K562 (cell line): ENCODE data around the gene GTF3C1. TPM values are rescaled to one million over a fixed set of nuclear protein-coding genes. Genes with fewer than 3 reads are reported as not detected.

Experiments used
- ATAC-seq: fragments of 200-7000 bp; cut with Tn5 transposase; 3 replicates; pipeline ENCODE4 v1.9.1; 2020; ENCODE audit warnings: moderate library complexity
- BruUV-seq: library from RNA; stranded (reverse); fragments of 400-500 nt; replicated peaks from 2 replicates; lab custom pipeline; 2021; lab: Mats Ljungman, UMichigan
- CTCF ChIA-PET: fragments of 300-600 bp; formaldehyde crosslinking; extraction: SDS; loops from one replicate; lab custom pipeline; 2021; ENCODE audit warnings: low intra/inter-chr PET ratio; lab: Yijun Ruan, JAX
- POLR2A ChIA-PET: fragments of 300-600, 350-650 bp; sonication (Branson Sonifier 250); formaldehyde crosslinking; extraction: SDS; loops from one replicate; lab custom pipeline; 2021; ENCODE audit warnings: antibody characterized with exemption, inconsistent platforms; lab: Yijun Ruan, JAX
- DNase-seq, 4 experiments: peaks; one replicate each; pipeline versions ENCODE4 v3.0.0 to v3.0.0-alpha.2; 2011 to 2018; ENCODE audit warnings: low spot score in 3 of 4, mixed read lengths in 3 of 4; ENCODE audit errors: extremely low read depth in 1 of 4
- FAIRE-seq: peaks from 2 replicates; lab custom pipeline; 2011; peaks lifted over from hg19 to GRCh38; lab: Jason Lieb, UNC
- H2AFZ ChIP-seq: 2 replicates; pipeline ENCODE4 v1.6.0; 2011; ENCODE audit warnings: low read depth, low read length, control low read depth, inconsistent platforms
- H3K27ac ChIP-seq: fragments of 200-600 bp; 3 replicates; pipeline ENCODE4 v1.8.0; 2011; ENCODE audit warnings: low read depth, mild to moderate bottlenecking, control low read depth, inconsistent platforms, low read length, moderate library complexity, mixed read lengths; ENCODE audit errors: extremely low read depth
- H3K27me3 ChIP-seq, 2 experiments: fragments of 300-600 bp in 1 of 2; 2 replicates in 1 of 2; 3 replicates in 1 of 2; pipeline versions ENCODE4 v1.6.0 to v1.8.0; 2011; ENCODE audit warnings: inconsistent platforms in 2 of 2, low read length in 2 of 2, mild to moderate bottlenecking in 1 of 2, mixed read lengths in 1 of 2, moderate library complexity in 1 of 2; ENCODE audit not compliant: control insufficient read depth in 2 of 2, insufficient read depth in 2 of 2
- H3K36me3 ChIP-seq: fragments of 300-600 bp; 3 replicates; pipeline ENCODE4 v1.8.0; 2011; ENCODE audit warnings: mild to moderate bottlenecking, low read length, inconsistent platforms; ENCODE audit not compliant: control insufficient read depth, insufficient read depth
- H3K4me1 ChIP-seq, 2 experiments: fragments of 200-600 bp in 1 of 2; replicated peaks in 1 of 2; 2 replicates in 1 of 2; 3 replicates in 1 of 2; pipeline versions ENCODE4 v1.5.1 to v1.8.0; 2011; ENCODE audit warnings: inconsistent platforms in 2 of 2, low read length in 2 of 2, mild to moderate bottlenecking in 1 of 2, mixed read lengths in 1 of 2, moderate library complexity in 1 of 2; ENCODE audit not compliant: control insufficient read depth in 2 of 2, insufficient read depth in 2 of 2
- H3K4me2 ChIP-seq: 2 replicates; pipeline ENCODE4 v1.6.1; 2011; ENCODE audit warnings: low read length, control low read depth, inconsistent platforms, mixed read lengths; ENCODE audit not compliant: insufficient read depth
- H3K4me3 ChIP-seq: fragments of 200-600 bp; sonication (generic), shearing (Covaris generic); 2 replicates; pipeline ENCODE4 v1.5.1; 2016; ENCODE audit warnings: control low read depth, inconsistent platforms
- H3K79me2 ChIP-seq: fragments of 200-600 bp; 3 replicates; pipeline ENCODE4 v1.8.0; 2011; ENCODE audit warnings: low read length, inconsistent platforms; ENCODE audit not compliant: control insufficient read depth, insufficient read depth
- H3K9ac ChIP-seq, 2 experiments: 2 replicates each; pipeline versions ENCODE4 v1.6.0 to v1.6.1; 2011; ENCODE audit warnings: low read depth in 2 of 2, low read length in 2 of 2, control low read depth in 1 of 2, inconsistent platforms in 1 of 2, mild to moderate bottlenecking in 1 of 2, mixed read lengths in 1 of 2; ENCODE audit not compliant: insufficient read depth in 1 of 2
- H3K9me1 ChIP-seq: one replicate; pipeline ENCODE4 v1.6.0; 2011; ENCODE audit warnings: inconsistent platforms, mild to moderate bottlenecking, low read length, moderate library complexity; ENCODE audit not compliant: control insufficient read depth, insufficient read depth
- H3K9me3 ChIP-seq: replicated peaks from 2 replicates; pipeline ENCODE4 v1.5.1; 2011; ENCODE audit warnings: low read depth, low read length, inconsistent platforms; ENCODE audit not compliant: control insufficient read depth, insufficient read depth
- H4K20me1 ChIP-seq: replicated peaks from 2 replicates; pipeline ENCODE4 v1.6.1; 2011; ENCODE audit warnings: low read length, inconsistent platforms, mixed read lengths; ENCODE audit not compliant: control insufficient read depth, insufficient read depth
- FOSL1 ChIP-seq: fragments of 200-800 bp; sonication (Bioruptor generic); conservative IDR thresholded peaks from 2 replicates; pipeline ENCODE4 v1.6.1; 2016; ENCODE audit warnings: missing genetic modification characterization, missing compliant biosample characterization
- ZBTB40 ChIP-seq, 2 experiments: fragments of 450-650 bp in 1 of 2; sonication (generic) in 1 of 2; formaldehyde crosslinking in 1 of 2; IDR thresholded peaks; 2 replicates each; pipeline versions ENCODE4 v1.7.1 to v1.9.0; 2016 to 2022; ENCODE audit warnings: inconsistent platforms in 1 of 2, mild to moderate bottlenecking in 1 of 2, missing genetic modification reagents in 1 of 2
- WGBS: fragments of 100-300 bp; shearing (Covaris generic); methylation state at CpG from one replicate; pipeline ENCODE4 v1.1.6; 2016; ENCODE audit warnings: low coverage, mixed read lengths; ENCODE audit not compliant: insufficient coverage; ENCODE audit errors: missing lambda C conversion rate; 5-methylcytosine and 5-hydroxymethylcytosine counted together
- in situ Hi-C: fragments of 300-500 bp; cut with MboI; formaldehyde crosslinking; loops from 4 replicates; pipeline ENCODE4 v1.15.0; 2018; ENCODE audit warnings: inconsistent platforms, mixed read lengths
- intact Hi-C: fragments of 100-400 bp; cut with micrococcal nuclease; formaldehyde crosslinking; loops from 2 replicates; pipeline ENCODE4 v1.14.2; 2022
- polyA plus RNA-seq, 8 experiments: library from polyadenylated mRNA; depleted of rRNA in 4 of 8; stranded (reverse) in 5 of 8; unstranded in 3 of 8; fragments of >200 nt; fragmentation: Nextera tagmentation in 2 of 8; fragmentation: Illumina TruSeq in 1 of 8; extraction: Ambion mirVana in 2 of 8; extraction: Trizol in 1 of 8; gene quantifications; 2 replicates each; pipeline versions ENCODE4 v1.2.1 to v1.2.3, GENCODE V29; 2011 to 2014; ENCODE audit warnings: inconsistent platforms in 1 of 8, missing spikeins in 1 of 8
- total RNA-seq, 7 experiments: library from RNA; depleted of rRNA in 6 of 7; stranded (reverse); fragments of >200 nt in 6 of 7; fragmentation: Illumina TruSeq in 2 of 7; extraction: Trizol in 2 of 7; gene quantifications; 2 replicates each; pipeline versions ENCODE4 v1.2.1 to v1.2.3, GENCODE V29; 2011 to 2021; ENCODE audit warnings: low replicate concordance in 1 of 7

The GTF3C1 gene
- total and polyA plus RNA-seq, 9 of the 15 experiments (the other 6 are each of a cell fraction or from before 2014, with no cell fraction given) = 0.72 to 63.6 (median 30.9) TPM

GRCh38 chr16:27579087-27579980, 29.6 kb upstream of the GTF3C1 start:
- Histone ChIP-seq H3K27ac (no peak overlapping the region), H3K36me3 (peaks cover 2% of the 10 kb centered on the region; the same call in 1 of the 3 replicates), H3K4me2 (no peak overlapping the region), H3K27me3 (no peaks in the 10 kb centered on the region), H3K9me1 (no peaks in the 10 kb centered on the region), H3K4me1 (peaks cover 0 to 5% of the 10 kb centered on the region in 2 experiments; a peak in 1 of 5 replicates), H3K9me3 (no peaks in the 10 kb centered on the region), H2AFZ (no peak overlapping the region), H3K79me2 (no peaks in the 10 kb centered on the region), H3K9ac (no peak overlapping the region), H3K4me3 (no peak overlapping the region), H4K20me1 (no peaks in the 10 kb centered on the region)
- ChIA-PET CTCF (no interaction called here), POLR2A (interaction anchor here (0.6 to 0.8 kb wide), 2 partner anchors 65 to 251 kb away, joined by 3 to 4 read pairs; no protein-coding TSS in a partner anchor)
- peak; percentile 11; the same call in 1 of the 2 replicates for TF ChIP-seq FOSL1
- no peak for TF ChIP-seq ZBTB40 (IDR thresholded peaks at IDR 0.05)
- no peak for TF ChIP-seq ZBTB40 (CRISPR knock-in tag; IDR thresholded peaks at IDR 0.05)
- no peak for FAIRE-seq
- BruUV-seq = no TSS peak
- in situ Hi-C loops (no loop called here), intact Hi-C loops (no loop called here)
- ATAC-seq = no peak
- 47% methylated on average over 4 of the region's 4 CpGs for WGBS
- DNase-seq = no peak
